Fibroblast of skin of left biceps (primary cell): ENCODE data around the gene KLHL17.
"Not testable (repeated sequence)": the region's sequence is repeated elsewhere in the genome, so short reads cannot be mapped to it uniquely, and the experiment has no call there.

Experiments used
- DNase-seq, 2 experiments: peaks; one replicate each; pipeline ENCODE4 v3.0.0-alpha.2; 2013; ENCODE audit warnings: low read depth in 2 of 2

The KLHL17 gene

DNA sequence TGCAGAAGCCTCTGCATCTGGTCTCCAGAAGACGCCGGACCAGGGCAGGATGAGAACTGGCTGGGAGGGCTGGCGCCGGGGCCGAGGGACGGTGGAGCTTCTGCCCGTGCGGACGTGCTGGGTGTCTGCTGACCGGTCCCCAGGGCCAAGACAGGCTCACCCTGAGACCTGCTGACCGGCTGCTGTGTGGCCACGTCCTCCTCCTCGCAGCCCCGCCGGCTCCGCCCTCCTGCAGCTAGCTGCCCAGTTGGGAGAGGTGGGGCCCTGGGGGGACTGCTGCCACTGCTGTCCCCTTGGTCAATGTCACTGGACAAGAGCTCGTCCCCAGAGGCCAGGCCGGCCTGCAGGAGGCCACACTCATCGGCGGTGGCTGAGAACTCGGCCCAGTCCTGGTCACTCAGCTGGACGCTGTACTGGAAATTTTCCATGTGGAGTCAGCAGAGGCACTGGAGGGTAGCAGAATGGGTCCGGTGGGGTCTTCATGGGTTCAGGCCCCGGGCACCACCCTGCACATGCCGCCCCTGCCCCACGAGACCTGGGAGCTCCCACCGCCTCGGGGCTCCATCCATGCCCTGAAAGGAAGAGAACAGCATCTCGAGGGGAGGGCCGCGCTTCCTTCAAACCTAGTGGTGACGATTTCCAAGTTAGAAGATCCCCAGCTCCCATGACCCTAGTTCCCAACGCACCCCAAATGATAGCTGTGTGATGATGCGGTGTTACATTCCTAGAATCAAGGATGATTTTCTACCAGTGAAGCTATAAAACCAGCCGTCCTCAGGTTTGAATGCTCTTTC lies 20.4 kb downstream of the KLHL17 start:
- no peak for DNase-seq

DNA sequence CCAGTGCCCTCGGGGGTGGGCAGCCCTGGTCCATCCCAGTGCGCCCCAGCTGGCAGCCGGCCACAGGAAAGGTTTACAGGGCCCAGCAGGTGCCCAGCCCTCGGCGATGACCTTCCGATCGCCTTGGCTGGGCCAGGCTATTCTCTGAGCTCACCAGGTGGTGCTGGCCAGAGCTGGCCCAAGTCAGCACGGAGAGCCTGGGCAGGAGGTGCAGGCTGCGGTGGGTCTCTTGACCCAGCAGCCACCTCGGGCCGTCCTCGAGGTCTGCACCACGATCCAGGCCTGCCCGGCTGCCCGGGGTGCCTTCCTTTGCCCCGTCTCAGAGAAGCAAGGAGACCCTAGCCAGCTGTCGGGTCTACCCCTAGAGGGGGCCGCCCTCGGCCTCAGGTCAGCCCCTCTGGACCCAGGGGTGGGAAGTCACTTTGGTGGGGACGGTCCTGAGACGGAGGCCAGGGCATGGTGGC lies 21.1 kb downstream of the KLHL17 start:
- DNase-seq = no peak

DNA sequence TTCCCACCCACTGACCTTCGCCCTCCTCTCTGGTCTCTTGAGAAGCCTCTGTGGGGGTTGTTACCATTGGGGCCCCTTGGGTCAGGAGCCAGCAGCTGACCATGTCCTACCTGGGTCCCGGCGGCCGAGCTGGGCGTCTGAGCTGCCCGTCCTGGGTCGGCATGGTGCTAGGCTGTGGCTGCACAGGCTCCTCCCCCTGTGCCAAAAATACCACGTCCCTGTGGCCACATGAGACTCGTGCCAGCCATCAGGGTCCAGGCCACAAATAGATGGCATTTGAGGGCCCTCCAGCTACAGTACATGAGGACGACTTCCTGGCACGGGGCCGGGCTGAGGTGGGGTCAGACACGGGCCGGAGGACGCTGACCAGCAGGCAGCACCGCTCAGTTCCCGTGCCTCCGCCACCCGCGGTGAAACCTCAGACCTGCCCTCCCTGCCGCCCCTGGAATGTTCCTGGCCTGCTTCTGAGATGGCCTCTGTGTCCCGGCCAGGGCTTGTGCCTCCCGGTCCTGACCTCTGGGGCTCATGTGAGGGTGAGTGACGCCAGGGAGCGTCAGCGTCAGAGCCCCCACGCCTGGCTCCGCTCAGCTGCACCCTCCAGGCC lies 21.7 kb downstream of the KLHL17 start, which contains the start of gene PERM1:
Gene PERM1, minus strand, starts transcription at position 139 of the 604 bp plus-strand sequence. CDS start 1,064 bp downstream, outside the sequence.
- no peak for DNase-seq

DNA sequence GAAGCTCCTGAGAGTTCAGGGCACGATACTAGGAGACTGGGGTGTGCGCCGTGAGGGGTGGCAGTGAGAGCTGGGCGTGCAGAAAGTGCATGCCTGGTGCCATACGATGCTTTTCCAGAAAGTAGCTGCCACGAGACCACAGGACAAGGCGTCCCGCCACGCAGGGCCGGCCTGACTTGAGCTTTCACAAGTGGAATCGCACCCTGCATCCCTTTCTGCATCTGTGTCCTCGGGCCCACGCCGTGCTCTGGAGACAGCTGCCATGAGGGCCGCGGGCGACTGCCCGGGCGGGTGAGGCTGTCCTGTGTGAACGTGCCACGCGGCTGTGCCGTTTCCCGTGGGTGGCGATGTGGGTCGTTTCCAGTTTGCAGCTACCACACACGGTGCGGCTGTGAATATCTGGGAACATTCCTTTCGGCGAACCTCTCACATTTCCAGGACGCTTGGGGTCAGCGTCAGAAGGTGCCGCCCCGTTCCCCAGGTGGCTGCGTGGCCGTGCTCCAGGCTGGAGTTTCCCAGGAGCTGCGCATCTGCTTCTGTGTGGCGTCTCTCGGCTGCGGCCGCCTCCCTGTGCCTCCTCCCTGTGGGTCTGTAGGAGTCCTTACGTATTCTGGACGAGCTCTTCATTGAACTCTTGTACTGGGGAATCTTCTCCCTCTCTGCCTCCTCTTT lies 22.5 kb downstream of the KLHL17 start:
- DNase-seq = no peak

DNA sequence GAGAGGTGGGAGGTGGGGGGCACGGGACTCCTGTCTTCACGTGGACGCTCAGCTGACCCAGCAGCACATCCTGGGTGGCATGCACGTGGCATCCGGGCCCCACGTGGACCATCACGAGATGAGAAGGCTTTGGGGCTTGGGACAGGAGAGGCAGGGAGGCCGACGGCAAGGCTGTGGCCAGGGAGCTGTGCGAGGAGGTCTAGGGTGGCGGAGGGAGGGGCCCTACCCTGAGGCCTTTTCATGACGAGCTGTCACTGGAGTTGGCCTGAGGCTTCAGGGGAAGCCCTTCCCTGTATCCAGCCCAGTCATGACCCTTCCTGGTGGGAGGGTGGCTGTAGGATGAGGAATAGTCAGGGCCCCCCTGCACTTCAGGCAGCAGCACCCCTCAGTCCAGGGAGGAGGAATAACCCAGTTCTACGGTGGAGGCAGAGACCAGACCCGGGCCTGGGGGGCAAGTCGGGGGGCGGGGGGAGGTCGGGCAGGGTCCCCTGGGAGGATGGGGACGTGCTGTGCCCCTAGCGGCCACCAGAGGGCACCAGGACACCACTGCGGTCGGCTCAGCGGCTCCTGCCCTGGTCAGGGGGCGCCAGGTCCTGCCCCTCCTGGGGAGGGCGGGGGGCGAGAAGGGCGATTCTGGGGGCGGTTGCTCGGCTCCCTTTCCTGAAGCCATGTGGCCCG lies 23.6 kb downstream of the KLHL17 start:
- DNase-seq = no peak

DNA sequence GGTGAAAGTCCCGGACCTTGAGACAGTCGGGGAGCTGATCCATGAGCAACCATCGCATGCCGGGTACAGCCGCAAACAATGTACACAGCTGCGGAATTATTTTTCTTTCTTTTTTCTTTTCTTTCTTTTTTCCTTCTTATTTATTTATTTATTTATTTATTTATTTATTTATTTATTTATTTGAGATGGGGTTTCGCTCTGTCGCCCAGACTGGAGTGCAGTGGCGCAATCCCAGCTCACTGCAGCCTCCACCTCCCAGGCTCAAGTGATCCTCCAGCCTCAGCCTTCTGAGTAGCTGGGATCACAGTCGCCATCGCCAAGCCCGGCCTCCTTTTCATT lies 24.1 kb downstream of the KLHL17 start:
- DNase-seq = no peak

DNA sequence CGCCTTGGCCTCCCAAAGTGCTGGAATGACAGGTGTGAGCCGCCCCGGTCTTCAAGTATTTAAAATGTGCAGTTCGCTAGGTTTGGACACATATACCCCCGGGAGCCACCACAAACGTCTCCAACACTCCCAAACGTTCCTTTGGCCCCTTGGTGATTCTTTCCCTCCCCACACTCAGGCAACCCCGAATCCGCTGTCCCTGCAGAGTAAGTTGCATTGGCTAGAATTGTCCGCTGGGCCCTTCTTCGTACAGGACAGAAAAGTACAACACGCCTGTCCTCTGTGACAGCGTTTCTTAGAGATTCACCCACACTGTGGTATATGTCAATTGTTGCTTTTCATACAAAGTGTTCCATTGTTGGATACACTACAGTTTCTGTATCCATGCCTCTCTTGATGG lies 24.7 kb downstream of the KLHL17 start:
- no peak for DNase-seq

DNA sequence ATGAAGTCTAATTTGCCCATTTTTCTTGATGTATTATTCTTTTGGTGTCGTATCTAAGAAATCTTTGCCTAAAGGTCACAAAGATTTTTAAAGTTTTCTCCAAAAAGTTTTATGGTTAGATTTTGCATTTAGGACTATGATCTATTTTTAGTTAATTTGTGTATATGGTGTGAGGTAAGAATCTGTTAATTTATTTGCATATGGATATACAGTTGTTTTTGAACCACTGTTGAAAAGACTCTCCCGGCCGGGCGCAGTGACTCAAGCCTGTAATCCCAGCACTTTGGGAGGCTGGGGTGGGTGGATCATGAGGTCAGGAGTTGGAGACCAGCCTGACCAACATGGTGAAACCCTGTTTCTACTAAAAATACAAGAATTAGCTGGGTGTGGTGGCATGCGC lies 27.7 kb downstream of the KLHL17 start:
- not testable (repeated sequence) for DNase-seq

DNA sequence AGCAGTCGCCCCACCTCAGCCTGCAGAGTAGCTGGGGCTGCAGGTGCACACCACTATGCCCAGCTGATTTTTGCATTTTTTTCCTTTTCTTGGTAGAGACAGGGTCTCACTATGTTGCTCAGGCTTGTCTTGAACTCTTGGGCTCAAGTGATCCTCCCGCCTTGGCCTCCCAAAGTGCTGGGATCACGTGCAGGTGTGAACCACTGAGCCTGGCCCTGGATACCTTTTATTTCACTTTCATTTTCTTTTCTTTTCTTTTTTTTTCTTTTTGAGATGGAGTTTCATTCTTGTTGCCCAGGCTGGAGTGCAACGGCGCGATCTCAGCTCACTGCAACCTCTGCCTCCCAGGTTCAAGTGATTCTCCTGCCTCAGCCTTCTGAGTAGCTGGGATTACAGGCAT lies 30.9 kb downstream of the KLHL17 start:
- not testable (repeated sequence) for DNase-seq

DNA sequence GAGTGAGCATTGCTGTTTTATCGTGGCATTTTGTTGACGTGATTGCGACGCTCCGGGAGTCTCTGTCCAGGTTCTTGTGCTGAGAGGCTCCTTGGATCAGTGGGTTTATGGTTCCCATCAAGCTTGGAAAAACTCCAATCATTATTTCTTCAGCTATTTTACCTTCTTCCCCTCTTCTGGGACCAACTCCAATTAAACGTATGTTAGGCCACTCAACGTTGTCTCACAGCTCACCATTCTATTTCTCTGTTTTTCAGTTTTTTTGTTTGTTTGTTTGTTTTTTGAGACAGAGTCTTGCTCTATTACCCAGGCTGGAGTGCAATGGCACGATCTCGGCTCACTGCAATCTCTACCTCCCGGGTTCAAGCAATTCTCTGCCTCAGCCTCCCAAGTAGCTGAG lies 31.5 kb downstream of the KLHL17 start:
- no peak for DNase-seq

DNA sequence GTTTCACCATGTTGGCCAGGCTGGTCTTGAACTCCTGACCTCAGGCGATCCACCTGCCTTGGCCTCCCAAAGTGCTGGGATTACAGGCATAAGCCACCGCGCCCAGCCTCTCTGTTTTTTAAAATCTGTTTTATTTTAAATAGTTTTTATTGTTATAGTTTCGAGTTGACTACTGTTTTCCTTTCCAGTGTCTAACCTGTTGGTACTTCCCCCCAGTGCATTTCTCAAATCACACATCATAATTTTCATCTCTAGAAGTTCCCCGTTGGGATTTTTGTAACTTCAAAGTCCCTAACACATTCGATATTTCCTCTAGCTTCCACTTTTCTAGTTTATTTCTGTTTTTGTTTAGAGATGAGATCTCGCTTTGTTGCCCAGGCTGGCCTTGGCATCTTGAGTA lies 32.0 kb downstream of the KLHL17 start:
- no peak for DNase-seq

DNA sequence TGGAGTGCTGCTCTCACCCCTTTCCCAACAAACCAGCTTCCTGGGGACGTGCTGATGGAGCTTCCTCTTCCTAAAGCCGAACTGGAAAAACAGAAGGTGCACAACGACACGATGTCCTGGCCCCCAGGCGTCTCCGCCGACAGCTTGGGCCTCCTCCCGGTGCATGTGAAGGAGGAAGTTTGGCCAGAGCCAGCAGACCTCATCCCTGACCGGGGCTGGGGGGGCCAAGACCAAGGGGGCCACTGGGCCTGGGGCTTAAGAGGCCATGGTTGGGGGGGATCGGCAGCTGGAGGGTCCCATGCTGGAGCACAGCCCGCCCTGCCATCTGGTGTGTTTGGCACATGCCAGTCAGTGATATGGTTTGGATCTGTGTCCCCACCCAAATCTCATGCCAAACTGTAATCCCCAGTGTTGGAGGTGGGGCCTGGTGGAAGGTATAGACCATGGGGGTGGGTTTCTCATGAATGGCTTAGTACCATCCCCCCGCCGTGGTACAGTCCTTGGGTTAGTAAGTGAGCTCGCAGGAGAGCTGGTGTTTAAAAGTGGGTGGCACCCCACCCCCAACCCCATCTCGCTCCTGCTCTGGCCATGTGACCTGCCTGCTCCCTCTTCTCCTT lies 33.1 kb downstream of the KLHL17 start:
- no peak for DNase-seq

DNA sequence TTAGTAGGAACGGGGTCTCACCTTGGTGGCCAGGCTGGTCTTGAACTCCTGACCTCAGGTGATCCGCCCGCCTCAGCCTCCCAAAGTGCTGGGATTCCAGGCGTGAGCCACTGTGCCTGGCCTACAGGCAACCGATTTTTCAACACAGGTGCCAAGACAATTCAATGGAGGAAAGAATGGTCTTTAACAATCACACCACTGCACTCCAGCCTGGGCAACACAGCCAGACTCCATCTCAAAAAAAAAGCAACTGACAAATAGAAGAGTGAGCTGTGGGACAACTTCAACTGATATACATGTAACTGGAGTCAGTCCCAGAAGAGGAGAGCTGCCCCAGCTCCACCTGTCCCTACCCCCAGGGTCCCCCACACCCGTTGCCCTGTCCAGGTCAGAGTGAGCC lies 34.2 kb downstream of the KLHL17 start:
- not testable (repeated sequence) for DNase-seq

DNA sequence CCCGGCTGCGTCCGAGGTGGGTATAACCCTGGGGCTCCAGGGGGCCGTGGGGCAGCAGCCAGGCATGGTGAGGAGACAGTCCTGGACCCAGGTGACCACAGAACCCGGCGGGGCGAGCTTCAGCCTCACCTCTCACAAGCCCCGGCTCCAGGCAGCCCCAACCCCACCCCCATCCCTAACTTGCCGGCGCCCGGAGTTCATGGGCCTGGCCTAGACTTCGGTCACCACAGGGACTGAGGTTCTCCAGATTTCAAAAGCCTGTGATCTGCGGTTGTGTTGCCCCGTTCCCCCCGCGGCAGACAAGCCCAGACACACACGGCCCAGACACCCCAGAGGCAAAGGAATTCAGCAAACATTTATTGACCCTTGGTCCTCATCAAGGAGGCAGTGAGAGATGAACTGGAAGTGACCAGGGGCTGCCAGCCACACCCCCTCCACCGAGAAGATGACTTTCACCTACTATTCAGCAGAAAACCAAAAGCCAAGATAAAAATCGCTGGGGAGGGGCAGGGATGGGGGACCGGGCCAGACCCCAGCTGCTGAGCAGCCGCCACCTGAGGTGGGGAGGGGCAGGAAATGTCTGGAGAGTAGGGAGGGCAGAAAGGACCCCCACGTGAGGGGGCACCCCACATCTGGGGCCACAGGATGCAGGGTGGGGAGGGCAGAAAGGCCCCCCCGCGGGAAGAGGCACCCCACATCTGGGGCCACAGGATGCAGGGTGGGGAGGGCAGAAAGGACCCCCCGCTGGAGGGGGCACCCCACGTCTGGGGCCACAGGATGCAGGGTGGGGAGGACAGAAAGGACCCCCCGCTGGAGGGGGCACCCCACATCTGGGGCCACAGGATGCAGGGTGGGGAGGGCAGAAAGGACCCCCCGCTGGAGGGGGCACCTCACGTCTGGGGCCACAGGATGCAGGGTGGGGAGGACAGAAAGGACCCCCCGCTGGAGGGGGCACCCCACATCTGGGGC lies 35.6 kb downstream of the KLHL17 start:
- DNase-seq = no peak

DNA sequence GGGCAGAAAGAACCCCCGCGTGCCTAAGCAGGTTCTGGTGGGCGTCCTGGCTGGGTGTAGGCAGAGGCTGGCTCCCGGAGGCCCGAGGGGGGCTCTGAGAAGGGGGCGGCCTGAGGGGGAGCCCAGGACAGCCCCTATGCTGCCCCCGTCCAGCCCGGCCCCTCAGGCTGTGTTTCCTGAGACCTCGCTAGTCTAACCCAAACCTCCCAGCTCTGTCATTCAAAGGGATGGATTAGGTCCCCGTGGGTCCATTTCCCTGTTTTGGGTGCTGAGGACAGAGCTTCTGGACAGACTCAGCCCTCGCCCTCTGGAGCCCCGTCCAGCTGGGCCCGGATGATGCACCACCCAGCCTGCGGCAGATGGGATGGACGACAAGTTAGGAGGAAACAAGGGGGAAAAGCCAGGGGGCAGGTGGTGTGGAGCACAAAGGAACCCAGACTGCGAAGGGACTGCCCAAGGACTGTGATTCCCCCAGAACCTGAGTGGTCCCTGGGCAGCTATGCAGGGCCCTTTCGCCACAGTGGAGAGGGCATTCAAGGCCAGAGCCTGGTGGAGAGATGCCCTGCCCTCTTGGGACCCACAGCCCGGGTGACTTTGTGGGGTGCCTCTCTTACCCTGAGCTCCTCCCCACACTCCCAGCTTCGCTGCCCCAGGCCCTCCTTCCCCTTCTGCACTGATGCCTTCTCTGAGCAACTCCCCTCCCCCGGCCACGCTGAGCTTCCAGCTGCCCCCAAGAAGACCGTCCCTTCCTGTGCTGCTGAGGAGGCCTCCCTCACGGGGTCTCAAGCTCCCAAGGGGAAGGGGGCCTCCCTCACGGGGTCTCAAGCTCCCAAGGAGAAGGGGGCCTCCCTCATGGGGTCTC lies 36.7 kb downstream of the KLHL17 start:
- no peak for DNase-seq

DNA sequence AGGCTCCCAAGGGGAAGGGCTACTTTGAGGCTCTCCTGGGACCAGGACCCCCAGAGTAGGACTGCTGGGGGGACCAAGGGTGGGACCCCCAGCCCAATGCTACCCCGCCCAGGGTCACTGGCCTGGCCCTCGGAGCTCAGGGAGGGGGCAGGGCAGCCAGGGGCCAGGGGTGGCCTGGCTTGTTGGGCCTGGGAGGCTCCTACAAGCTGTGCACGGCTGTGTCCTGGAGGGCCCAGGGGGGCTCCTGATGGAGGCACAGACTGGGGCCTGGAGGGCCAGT lies 37.3 kb downstream of the KLHL17 start:
- DNase-seq = no peak

DNA sequence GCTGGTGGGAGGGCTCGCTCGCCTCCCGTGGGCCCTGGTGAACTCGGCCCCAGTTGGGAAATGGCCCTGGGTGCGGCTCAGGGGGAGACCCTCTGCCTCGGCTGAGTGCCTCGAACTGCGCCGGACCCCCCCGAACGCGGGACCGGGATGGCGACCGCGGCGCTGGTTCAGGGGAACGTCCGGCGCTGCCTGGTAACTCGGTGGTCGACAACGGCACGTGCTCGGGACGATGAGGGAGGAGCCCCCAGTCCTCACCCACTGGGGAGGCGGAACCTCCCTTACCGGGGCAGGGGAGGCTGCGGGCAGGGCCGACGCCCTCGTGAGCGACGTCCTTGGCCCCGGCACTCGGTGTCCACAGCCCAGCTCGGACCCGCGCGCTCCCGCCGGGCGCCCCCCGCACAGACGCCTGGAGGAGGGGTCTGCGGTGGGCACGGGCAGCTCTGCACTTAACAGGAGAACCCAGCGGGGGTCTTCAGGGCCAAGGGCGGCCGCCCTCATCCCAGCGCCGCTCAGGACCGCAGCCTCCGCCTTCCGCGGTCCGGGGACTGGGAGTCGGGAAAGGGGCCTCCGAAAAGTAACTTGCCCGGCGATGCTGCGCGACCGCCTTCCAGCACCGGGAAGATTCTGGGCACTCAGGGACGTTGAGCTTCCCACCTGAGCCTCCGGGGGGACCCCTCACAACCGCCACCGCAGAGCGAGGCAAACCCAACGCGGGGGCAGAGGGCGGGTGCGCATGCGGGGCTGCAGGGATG lies 37.8 kb downstream of the KLHL17 start:
- DNase-seq = no peak

DNA sequence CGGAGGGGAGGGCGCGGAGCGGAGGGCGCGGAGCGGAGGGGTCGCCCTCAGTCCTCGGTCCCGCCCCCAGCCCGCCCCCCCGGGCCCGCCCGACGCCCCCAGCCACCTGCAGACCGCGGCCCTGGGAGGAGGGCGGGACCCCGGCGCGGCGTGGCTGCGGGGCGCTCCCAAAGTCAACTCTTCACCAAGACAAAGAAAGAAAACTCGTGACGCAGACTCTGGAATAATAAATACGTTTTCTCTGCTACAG lies 38.3 kb downstream of the KLHL17 start:
- DNase-seq = no peak

DNA sequence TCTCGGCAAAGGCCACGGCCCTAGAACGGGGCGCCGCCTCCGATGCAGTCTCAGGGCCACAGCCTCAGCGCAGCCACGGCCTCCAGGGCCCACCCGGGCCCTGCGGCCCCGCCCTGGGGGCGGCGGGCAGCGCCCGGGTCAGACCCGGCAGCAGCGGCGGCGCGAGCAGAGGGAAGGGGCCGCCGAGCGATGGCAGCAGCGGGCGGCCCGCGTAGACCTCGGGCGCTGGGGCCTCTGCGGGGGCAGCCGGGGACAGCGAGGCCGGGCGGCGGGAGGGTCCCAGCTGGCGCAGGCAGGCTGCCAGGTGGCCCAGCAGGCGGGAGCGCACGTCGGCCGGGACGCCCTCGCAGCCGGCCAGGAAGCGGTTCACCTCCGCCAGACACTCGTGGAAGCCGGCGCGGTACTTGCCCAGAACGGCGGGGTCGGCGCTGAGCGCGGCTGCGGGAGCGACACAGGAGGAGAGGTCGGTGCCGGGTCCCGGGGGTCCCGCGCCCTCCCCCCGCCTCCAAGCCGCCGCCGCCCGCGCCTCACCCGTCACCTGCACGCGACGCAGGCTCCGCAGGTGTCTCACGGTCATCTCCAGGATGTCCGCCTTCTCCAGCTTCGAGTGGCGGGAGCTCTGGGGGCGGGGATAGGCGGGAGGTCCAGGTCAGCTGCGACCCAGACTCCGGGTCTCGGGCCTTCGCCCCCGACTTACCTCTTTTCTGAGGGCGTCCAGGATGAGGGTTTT lies 38.8 kb downstream of the KLHL17 start:
- no peak for DNase-seq
